Neural progenitor cell (in vitro differentiated cells): ENCODE results near the gene RPL10.

Experiments
- EZH2 ChIP-seq: fragments of 200-600 bp; sonication (generic); IDR thresholded peaks from 2 replicates; pipeline ENCODE4 v1.6.1; 2017; ENCODE audit warnings: antibody characterized with exemption, mild to moderate bottlenecking, moderate library complexity
- EZH2phosphoT487 ChIP-seq: fragments of 200-600 bp; sonication (generic); IDR thresholded peaks from 2 replicates; pipeline ENCODE4 v1.6.1; 2017; ENCODE audit warnings: antibody characterized with exemption
- TF ChIP-seq, protein P1 (sequence below): fragments of 200-600 bp; sonication (generic); IDR thresholded peaks from 2 replicates; pipeline ENCODE4 v1.5.1; 2017; ENCODE audit warnings: antibody characterized with exemption, mild to moderate bottlenecking

DNA sequence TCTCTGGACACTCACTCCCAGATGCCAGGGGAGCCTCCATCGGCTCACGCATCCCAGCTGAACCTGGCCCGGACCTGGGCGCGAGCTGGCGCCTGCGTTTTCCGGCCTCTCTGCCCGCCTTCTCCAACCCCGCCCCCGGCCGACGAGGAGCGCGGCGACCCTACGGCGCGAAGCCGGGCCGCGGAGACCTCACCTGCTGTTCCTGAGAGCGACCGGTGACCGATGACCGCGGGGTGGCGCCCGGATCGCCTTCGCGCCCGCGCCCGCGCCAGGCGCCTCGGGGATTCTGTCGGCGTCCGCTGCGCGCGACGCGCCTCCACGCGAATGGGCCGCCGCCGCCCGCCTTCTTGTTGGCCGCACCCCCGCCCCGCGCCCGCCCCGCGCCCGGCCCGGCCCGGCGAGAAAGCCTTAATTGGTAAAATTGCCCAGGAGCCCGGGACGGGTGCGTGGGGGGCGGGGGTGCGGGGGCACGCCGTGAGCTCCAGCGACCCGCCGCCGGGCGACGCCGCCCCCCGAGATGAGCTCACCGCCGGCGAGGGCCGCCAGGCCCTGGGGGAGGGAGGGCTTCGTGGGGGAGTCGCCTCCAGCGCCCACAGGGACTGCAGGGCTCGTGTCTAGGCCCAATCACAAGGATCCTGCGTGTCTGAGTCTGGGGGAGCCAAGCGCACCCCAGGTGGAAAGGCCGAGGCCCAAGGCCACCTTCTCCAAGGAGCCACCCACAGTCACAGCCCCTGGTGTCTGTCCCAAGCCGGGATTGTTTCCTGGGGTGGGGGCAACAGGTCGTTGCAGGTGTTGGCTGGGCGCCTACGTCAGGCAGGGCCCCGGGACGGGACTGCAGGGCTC lies 23.6 kb upstream of the RPL10 start, which contains the start of gene FLNA:
- no peak for TF ChIP-seq EZH2
- TF ChIP-seq, protein P1, sequence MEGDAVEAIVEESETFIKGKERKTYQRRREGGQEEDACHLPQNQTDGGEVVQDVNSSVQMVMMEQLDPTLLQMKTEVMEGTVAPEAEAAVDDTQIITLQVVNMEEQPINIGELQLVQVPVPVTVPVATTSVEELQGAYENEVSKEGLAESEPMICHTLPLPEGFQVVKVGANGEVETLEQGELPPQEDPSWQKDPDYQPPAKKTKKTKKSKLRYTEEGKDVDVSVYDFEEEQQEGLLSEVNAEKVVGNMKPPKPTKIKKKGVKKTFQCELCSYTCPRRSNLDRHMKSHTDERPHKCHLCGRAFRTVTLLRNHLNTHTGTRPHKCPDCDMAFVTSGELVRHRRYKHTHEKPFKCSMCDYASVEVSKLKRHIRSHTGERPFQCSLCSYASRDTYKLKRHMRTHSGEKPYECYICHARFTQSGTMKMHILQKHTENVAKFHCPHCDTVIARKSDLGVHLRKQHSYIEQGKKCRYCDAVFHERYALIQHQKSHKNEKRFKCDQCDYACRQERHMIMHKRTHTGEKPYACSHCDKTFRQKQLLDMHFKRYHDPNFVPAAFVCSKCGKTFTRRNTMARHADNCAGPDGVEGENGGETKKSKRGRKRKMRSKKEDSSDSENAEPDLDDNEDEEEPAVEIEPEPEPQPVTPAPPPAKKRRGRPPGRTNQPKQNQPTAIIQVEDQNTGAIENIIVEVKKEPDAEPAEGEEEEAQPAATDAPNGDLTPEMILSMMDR: peak; percentile 32
- TF ChIP-seq EZH2phosphoT487: no peak
